Activated CD4-positive, alpha-beta T cell treated with anti-CD3 and anti-CD28 coated beads, Interleukin-2, amount 10 ng/mL, durations not matched to agents 24 days and 14 days (primary cell): ENCODE data around the gene FSTL5. TPM values are rescaled to one million over a fixed set of nuclear protein-coding genes. Genes with fewer than 3 reads are reported as not detected.
"Not testable (repeated sequence)": the region's sequence is repeated elsewhere in the genome, so short reads cannot be mapped to it uniquely, and the experiment has no call there.

Experiments used
- DNase-seq: peaks from one replicate; pipeline ENCODE4 v3.0.0; 2022
- H3K27ac Mint-ChIP-seq: one replicate; pipeline ENCODE4 v1.8.0; 2022; ENCODE audit warnings: mild to moderate bottlenecking, mixed read lengths
- H3K27me3 Mint-ChIP-seq: one replicate; pipeline ENCODE4 v1.8.0; 2022; ENCODE audit warnings: mixed read lengths
- H3K36me3 Mint-ChIP-seq: one replicate; pipeline ENCODE4 v1.8.0; 2022; ENCODE audit warnings: low read depth, mild to moderate bottlenecking, mixed read lengths
- H3K4me1 Mint-ChIP-seq: one replicate; pipeline ENCODE4 v1.8.0; 2021; ENCODE audit warnings: mixed read lengths
- H3K4me3 Mint-ChIP-seq: one replicate; pipeline ENCODE4 v1.8.0; 2022; ENCODE audit warnings: mild to moderate bottlenecking, moderate library complexity, mixed read lengths
- H3K9me3 Mint-ChIP-seq: one replicate; pipeline ENCODE4 v1.8.0; 2021; ENCODE audit warnings: mixed read lengths
- intact Hi-C: fragments of 100-400 bp; cut with micrococcal nuclease; formaldehyde crosslinking; loops from one replicate; pipeline ENCODE4 v1.15.1; 2023
- total RNA-seq: library from RNA; stranded (reverse); gene quantifications from 2 replicates; pipeline ENCODE4 v1.2.3, GENCODE V29; 2022

The FSTL5 gene
- total RNA-seq, 1 donor from 2014 or later, result not detected

DNA sequence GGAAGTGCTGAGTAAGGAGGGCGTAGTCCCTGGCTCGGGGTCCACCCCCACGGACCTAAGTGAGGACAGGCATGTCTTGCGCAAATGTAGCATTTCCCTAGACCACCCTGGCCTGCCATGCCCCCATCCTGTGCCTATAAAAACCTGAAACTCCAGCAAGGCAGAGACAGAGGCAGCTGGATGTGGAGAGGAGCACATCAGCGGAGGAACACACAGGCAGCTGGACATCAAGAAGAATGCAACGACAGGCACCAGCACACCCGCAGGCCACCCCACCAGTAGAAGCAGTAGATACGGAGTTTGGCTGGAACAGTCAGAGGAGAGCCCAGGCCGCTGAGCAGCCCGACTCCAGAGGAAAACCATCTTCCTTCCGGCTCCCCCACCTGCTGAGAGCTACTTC is 345.9 kb downstream of the FSTL5 start:
- Mint-ChIP-seq H3K36me3 (no peaks in the 10 kb centered on the region), H3K27ac (no peak overlapping the region), H3K4me1 (no peaks in the 10 kb centered on the region), H3K27me3 (no peaks in the 10 kb centered on the region), H3K9me3 (peaks cover 3% of the 10 kb centered on the region), H3K4me3 (no peak overlapping the region)
- no peak for DNase-seq
- intact Hi-C loops, result no loop called here

DNA sequence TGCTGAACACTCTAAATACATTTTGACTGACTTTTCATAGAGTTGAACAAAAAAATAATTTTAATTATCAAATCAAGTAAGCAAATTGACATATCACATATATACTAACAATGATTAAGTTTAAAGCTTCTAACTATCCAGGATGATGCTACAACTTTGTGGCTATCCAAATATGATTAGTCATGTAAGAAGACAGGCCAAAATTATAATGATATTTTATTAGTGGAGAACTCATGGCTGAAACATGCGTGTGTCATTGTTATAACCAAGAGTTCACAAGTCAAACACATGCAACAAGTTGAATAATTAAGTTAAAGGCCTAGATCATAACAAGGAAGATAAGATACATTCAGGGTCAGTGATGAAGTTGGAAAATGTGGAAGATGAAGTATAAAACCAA is 346.8 kb downstream of the FSTL5 start:
- Mint-ChIP-seq H3K4me3 (no peak overlapping the region), H3K27ac (no peak overlapping the region), H3K36me3 (no peaks in the 10 kb centered on the region), H3K4me1 (no peaks in the 10 kb centered on the region), H3K27me3 (no peaks in the 10 kb centered on the region), H3K9me3 (peaks cover 3% of the 10 kb centered on the region)
- DNase-seq, result no peak
- intact Hi-C loops, result no loop called here

DNA sequence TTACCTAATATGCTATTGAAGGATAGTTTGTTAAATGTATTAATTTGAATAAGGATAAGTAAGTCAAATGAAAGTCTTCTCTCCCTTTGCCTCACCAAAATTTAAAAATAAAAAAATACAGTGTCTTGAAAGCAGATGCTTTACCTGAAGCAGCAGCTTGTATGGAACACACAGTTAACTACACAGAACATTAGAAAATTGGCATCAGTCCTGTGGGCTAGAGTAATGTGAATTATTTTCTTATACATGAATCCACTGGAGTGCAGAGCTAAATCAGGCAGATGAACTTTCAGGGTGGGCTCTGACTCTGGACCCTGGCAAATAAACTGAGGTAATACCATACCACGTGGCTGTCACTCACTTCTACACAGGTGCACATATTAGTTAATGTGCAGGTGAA is 348.0 kb downstream of the FSTL5 start:
- no peaks in the 10 kb centered on the region for H3K4me1 Mint-ChIP-seq
- intact Hi-C loops, result no loop called here

DNA sequence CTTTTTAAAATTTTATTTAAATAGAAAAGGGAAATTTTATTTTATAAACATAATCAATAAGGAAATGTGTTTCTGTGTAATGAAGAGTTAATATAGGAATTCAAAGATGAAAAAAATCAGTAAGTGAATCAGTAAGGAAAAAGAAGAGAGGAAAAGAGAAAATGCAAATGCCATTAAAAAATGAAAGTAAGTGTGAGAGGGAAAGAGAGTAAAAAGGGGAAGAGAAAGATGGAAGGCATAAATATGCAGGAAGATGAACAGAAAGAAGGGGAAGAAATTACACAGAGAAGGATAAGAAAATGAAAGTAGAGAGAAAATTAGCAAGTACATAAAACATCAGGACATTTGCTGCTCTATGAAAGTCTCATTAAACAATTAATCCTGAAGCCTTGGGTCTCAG is 349.9 kb downstream of the FSTL5 start:
- no peak overlapping the region for H3K27ac Mint-ChIP-seq
- H3K9me3 Mint-ChIP-seq, result no peaks in the 10 kb centered on the region
- H3K27me3 Mint-ChIP-seq, result no peaks in the 10 kb centered on the region
- intact Hi-C loops, result no loop called here
- no peak overlapping the region for H3K4me3 Mint-ChIP-seq
- no peak for DNase-seq
- H3K4me1 Mint-ChIP-seq, result no peaks in the 10 kb centered on the region
- no peaks in the 10 kb centered on the region for H3K36me3 Mint-ChIP-seq

More for the DNA sequence above, 348.0 kb downstream of the FSTL5 start:
- Mint-ChIP-seq H3K9me3 (peaks cover 3% of the 10 kb centered on the region), H3K27ac (no peak overlapping the region), H3K36me3 (no peaks in the 10 kb centered on the region), H3K27me3 (no peaks in the 10 kb centered on the region), H3K4me3 (no peak overlapping the region)
- no peak for DNase-seq

DNA sequence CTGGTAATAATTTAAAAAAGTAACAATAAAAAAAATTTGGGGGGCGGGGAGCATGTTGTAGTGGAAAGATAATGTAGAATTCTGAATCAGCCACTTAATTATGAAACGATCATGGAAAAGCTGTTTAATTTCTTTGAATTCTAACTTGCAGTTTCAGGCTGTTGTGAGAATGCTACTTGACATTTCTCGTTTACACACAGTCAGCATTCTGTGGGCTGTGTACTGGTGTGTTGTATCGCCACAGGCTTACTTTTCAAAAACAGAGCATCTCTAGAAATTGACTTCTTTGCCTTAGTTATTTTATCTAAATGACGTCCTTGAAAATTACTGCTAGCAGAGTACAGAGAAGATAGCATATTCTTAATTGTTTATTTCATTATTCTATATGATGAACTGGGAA is 350.4 kb downstream of the FSTL5 start:
- Mint-ChIP-seq H3K4me3 (no peak overlapping the region), H3K36me3 (no peaks in the 10 kb centered on the region), H3K9me3 (no peaks in the 10 kb centered on the region), H3K27me3 (no peaks in the 10 kb centered on the region), H3K27ac (no peak overlapping the region), H3K4me1 (no peaks in the 10 kb centered on the region)
- intact Hi-C loops, result no loop called here
- DNase-seq, result no peak

DNA sequence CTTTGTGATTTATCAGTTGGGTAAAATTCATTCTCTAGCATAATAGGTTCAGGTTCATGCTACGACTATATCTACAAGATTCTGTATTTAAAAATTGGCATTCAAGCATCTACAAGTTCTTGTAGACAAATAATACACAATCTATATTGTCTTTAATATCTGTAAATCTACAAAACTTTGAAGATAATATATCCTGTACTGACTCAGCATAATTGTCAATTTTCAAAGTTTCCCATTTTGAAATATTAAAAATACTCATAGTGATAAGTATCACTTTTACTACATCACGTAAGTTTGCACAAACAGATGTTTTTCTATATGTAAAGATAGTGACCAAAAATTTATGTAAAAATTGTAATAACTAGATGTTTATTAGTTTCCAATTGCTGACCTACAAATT is 360.6 kb downstream of the FSTL5 start:
- no peaks in the 10 kb centered on the region for H3K9me3 Mint-ChIP-seq
- no peaks in the 10 kb centered on the region for H3K27me3 Mint-ChIP-seq
- no peak for DNase-seq
- no peaks in the 10 kb centered on the region for H3K36me3 Mint-ChIP-seq
- intact Hi-C loops, result no loop called here
- no peak overlapping the region for H3K27ac Mint-ChIP-seq
- no peak overlapping the region for H3K4me3 Mint-ChIP-seq
- H3K4me1 Mint-ChIP-seq, result no peaks in the 10 kb centered on the region

DNA sequence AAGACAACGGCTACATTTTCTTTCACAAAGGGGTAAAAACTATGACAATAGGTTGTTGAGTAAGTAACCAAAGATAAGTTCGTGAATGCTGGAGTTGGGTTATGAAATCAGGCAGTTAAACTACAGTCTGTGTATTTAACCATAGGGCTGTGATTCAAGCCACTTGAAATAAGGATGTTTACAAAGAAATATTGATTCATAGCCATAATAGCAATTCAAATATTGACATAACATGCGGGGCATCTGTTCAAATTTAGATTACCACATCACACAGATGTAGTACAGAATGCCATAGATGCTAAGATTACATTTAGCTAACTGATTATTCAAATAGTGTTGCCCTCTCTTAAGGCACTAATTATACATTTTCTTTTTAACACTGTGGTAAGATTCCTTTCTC is 364.1 kb downstream of the FSTL5 start:
- no peaks in the 10 kb centered on the region for H3K27me3 Mint-ChIP-seq
- no peak overlapping the region for H3K4me3 Mint-ChIP-seq
- H3K36me3 Mint-ChIP-seq, result no peaks in the 10 kb centered on the region
- no peaks in the 10 kb centered on the region for H3K4me1 Mint-ChIP-seq
- no peak overlapping the region for H3K27ac Mint-ChIP-seq
- intact Hi-C loops, result no loop called here
- no peak for DNase-seq
- no peaks in the 10 kb centered on the region for H3K9me3 Mint-ChIP-seq

DNA sequence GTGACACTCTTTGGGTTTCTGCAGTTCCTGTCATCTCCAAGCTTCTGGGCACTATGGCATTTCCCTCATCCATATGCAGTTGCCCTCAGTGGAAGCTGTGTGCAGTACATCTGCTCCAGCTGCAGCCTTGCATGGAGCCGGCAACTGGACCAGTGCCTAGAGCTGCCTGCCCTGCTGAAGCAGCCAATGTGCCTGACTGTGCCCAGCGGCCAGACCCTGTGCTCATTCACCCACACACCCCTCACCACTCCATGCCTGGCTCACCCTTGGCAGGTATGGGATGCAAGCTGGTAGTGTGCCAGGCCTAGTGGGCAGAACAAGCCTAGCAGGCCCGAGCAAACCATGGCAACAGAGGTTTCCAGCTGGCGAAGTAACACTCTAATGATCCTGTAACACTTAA is 370.8 kb downstream of the FSTL5 start:
- Mint-ChIP-seq H3K9me3 (no peaks in the 10 kb centered on the region), H3K36me3 (no peaks in the 10 kb centered on the region), H3K27me3 (no peaks in the 10 kb centered on the region), H3K4me3 (no peak overlapping the region), H3K4me1 (no peaks in the 10 kb centered on the region), H3K27ac (no peak overlapping the region)
- DNase-seq, result no peak
- intact Hi-C loops, result no loop called here

DNA sequence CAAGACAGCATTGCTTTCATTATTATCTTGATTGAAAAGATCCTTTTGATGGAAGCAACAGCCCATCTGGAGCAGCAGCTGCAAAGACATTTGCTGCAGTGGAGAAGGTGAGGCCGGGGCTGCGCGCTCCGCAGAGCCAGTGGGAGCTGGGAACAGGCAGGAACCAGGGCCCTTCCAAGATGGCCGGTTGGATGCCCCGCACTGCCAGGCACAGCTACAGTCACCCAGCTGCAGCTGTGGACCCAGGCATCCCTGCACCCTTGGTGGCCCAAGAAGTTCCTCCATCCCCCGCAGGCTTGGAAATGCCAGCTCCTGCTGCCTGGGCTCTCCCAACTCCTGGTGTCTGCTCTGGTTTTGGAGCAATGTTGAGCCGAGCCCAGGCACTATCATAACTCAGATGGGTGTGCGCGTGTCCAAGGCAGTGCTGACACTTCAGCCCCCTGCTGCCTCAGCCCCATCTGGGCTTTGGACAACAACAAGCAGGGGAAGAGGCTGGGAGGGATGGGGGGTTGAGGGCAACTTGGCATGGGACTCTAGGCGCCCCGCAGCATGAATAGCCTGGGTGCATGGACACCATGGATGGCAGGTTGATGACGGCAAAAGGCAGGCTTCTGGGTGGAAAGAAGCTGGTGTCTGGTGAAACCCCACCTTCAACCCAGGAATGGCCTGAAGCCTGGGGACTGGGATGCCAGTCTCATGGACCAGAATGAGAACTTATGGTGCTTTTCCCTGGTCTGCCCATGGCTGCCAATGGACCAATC is 371.8 kb downstream of the FSTL5 start:
- Mint-ChIP-seq H3K4me3 (no peak overlapping the region), H3K27me3 (no peaks in the 10 kb centered on the region), H3K36me3 (no peaks in the 10 kb centered on the region), H3K4me1 (no peaks in the 10 kb centered on the region), H3K9me3 (no peaks in the 10 kb centered on the region), H3K27ac (no peak overlapping the region)
- no peak for DNase-seq
- intact Hi-C loops, result no loop called here

DNA sequence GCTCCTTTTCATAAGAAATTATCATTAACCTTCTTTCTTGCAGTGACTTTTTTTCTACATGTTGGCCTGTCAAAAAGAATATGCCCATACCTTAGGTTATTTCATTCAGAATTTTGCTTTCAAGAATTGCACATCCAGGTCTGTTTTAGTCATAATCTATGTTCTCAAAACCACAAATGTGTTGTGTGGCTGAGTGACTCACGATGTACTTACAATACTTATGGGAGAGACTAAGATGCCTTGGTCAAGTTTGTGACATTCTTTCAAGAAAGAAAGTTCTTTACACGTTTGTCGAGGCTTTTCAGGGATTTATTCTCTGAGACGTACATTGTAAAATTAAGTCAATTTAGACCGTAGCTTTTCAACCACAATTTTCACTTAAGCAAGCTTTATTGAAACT is 396.7 kb downstream of the FSTL5 start:
- no peak overlapping the region for H3K27ac Mint-ChIP-seq
- no peak for DNase-seq
- H3K36me3 Mint-ChIP-seq, result no peaks in the 10 kb centered on the region
- no peak overlapping the region for H3K4me3 Mint-ChIP-seq
- H3K4me1 Mint-ChIP-seq, result no peaks in the 10 kb centered on the region
- intact Hi-C loops, result no loop called here
- H3K27me3 Mint-ChIP-seq, result no peaks in the 10 kb centered on the region
- H3K9me3 Mint-ChIP-seq, result no peaks in the 10 kb centered on the region

DNA sequence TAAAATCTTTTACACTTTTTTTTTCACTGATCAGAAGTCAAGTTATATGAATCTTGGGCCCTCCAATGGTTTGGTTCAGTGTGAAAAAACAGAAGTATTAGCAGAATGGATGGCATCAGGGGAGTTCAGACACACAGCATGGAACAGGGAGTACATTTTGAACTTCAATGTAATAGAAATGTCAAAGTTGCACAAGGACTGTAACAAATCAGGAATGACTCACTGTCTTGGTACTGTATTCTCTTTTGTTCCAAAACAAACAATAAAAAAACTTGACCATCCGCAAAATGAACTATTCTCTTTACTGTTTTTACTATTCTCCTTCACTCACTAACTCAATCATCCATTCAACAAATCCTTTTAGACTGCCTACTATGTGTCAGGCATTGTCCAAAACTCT is 401.0 kb downstream of the FSTL5 start:
- Mint-ChIP-seq H3K4me1 (no peaks in the 10 kb centered on the region), H3K27me3 (no peaks in the 10 kb centered on the region), H3K9me3 (no peaks in the 10 kb centered on the region), H3K27ac (no peak overlapping the region), H3K4me3 (no peak overlapping the region), H3K36me3 (no peaks in the 10 kb centered on the region)
- intact Hi-C loops, result no loop called here
- no peak for DNase-seq

DNA sequence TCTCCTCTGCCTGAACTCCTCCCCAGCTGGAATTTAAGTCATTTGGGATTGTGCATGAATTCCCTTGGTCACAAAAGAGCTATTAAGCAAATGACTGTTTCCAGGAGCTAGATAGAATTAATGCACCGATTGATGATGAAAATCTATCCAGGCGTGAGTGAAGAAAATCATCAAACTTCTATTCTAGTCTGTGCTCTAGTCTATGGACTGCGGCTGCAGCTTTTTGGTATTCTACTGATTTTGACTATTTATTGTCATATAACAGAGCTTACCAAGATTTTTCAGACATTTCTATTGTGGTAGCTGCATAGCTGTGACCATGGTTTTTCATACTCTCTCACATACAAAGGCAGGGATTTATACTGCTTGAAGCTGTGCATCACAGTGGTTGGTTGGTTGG is 403.8 kb downstream of the FSTL5 start:
- H3K27ac Mint-ChIP-seq, result no peak overlapping the region
- no peaks in the 10 kb centered on the region for H3K4me1 Mint-ChIP-seq
- no peak for DNase-seq
- no peaks in the 10 kb centered on the region for H3K27me3 Mint-ChIP-seq
- H3K9me3 Mint-ChIP-seq, result no peaks in the 10 kb centered on the region
- no peak overlapping the region for H3K4me3 Mint-ChIP-seq
- no peaks in the 10 kb centered on the region for H3K36me3 Mint-ChIP-seq
- intact Hi-C loops, result no loop called here

DNA sequence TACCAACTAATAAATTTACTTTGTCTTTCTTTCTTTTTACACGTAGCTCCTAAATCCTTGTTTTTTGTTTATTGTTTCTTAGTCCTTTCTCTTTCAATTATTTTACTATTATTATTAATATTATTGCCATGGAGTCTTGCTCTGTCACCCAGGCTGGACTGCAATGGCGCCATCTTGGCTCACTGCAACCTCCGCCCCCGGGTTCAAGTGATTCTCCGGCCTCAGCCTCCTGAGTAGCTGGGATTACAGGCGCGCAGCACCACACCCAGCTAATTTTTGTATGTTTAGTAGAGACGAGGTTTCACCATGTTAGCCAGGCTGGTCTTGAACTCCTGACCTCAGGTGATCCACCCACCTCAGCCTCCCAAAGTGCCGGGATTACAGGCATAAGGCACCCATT is 405.4 kb downstream of the FSTL5 start:
- DNase-seq, H3K36me3 Mint-ChIP-seq, H3K4me1 Mint-ChIP-seq, H3K27me3 Mint-ChIP-seq, H3K4me3 Mint-ChIP-seq, H3K27ac Mint-ChIP-seq, H3K9me3 Mint-ChIP-seq, intact Hi-C loops: not testable (repeated sequence)

DNA sequence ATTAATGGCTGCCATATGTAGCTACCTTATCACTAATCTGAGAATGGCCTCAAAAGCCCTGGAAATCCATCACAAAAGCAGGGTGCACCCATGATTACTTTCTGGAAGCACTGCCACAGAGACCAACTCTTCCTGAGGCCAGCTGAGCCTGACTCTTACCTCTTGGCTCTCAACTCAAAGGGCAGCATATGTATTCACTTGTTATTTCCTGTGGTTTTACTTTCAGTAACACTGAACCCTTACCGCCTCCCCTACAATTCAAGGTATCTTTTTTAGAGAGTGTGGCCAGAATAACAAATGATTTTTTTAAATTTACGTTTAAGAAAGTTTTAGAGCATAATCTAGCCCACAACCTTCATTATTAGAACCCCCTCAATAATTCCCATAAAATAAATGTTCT is 434.9 kb downstream of the FSTL5 start:
- intact Hi-C loops, result no loop called here
- H3K9me3 Mint-ChIP-seq, result no peaks in the 10 kb centered on the region
- H3K27ac Mint-ChIP-seq, result no peak overlapping the region
- H3K27me3 Mint-ChIP-seq, result no peaks in the 10 kb centered on the region
- H3K4me1 Mint-ChIP-seq, result no peaks in the 10 kb centered on the region
- DNase-seq, result no peak
- no peaks in the 10 kb centered on the region for H3K36me3 Mint-ChIP-seq
- H3K4me3 Mint-ChIP-seq, result no peak overlapping the region

DNA sequence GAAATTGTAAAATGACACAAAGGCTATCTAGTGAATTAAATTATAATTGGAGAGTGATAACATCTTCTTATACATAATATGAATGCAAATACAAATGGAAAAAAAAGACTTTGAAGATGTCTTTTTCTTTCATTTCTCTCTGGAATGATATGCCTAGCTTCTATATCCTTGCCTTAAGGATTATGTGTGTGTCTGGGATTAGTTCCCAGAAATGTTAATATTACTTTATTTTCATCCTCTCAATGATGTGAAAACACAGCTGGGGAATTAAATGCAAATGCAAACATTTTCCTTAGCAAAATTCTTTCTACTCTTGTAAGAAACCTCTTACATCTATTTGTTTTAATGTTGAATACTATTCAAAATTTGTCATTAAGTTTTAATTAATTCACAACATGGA is 441.9 kb downstream of the FSTL5 start:
- H3K4me1 Mint-ChIP-seq, result no peaks in the 10 kb centered on the region
- H3K4me3 Mint-ChIP-seq, result no peak overlapping the region
- no peak overlapping the region for H3K27ac Mint-ChIP-seq
- H3K36me3 Mint-ChIP-seq, result no peaks in the 10 kb centered on the region
- no peaks in the 10 kb centered on the region for H3K27me3 Mint-ChIP-seq
- no peaks in the 10 kb centered on the region for H3K9me3 Mint-ChIP-seq
- intact Hi-C loops, result no loop called here
- no peak for DNase-seq
